Raji (cell line): ENCODE results near the gene EPS8L3.

Experiments used
- POLR2A ChIP-seq: IDR thresholded peaks from 2 replicates; pipeline ENCODE4 v1.6.1; 2011; ENCODE audit warnings: low read depth, low read length, control low read depth; ENCODE audit not compliant: insufficient read depth

Gene EPS8L3

GRCh38 chr1:109796484-109797302 lies 33.0 kb upstream of the EPS8L3 start:
- TF ChIP-seq POLR2A: no peak

- no peak for TF ChIP-seq POLR2A
These were observed 30.8 kb upstream of the EPS8L3 start for GRCh38 chr1:109794319-109795132.

GRCh38 chr1:109793486-109794318 lies 30.0 kb upstream of the EPS8L3 start:
- TF ChIP-seq POLR2A: no peak

- no peak for TF ChIP-seq POLR2A
These were observed 29.4 kb upstream of the EPS8L3 start for GRCh38 chr1:109793089-109793485.

GRCh38 chr1:109792056-109792831 lies 28.5 kb upstream of the EPS8L3 start:
- no peak for TF ChIP-seq POLR2A

DNA sequence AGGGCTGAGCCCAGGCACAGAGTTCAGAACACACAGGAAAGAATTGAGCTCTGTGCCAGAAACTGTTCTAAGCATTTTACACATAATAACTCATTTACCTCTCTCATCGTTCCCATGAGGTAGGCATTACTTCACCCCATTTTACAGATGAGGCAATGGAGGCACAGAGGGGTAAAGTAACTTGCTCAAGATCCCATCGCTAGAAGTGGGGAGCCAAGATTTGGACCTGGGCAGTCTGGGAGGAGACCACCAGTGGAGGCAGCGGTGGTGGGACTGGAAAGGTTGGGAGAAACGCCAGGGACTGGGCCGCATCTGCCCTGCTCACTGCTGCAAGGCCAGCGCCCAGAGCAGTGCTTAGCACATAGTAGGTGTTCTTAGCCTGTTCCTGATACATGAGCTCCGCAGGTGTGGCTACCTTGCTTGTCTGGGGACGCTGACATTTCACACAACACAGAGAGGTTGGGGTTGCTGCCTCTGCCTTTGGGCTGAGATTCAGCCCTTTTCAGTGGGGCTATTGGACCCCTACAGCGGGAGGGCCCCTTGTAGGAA lies 27.8 kb upstream of the EPS8L3 start:
- no peak for TF ChIP-seq POLR2A

GRCh38 chr1:109790735-109791494 lies 27.2 kb upstream of the EPS8L3 start:
- no peak for TF ChIP-seq POLR2A

DNA sequence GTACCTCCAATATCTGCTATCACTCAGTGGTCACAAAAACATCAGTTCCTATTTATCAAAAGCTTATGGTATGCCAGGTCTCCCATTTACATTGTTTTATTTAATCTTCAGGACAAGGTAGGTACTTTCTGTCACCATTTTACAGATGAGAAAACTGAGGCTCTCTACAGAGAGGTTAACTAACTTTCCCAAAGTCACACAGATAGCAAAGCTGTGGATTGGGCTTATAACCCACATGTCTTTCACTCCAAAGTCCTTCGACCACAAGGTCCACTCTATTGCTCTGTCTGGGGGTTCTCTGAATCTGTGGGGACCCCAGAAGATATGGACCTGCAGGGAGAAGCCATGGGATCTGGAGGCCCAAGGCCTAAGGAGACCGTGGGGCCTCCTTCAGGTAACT lies 26.6 kb upstream of the EPS8L3 start:
- TF ChIP-seq POLR2A: no peak

GRCh38 chr1:109789551-109790180 lies 25.9 kb upstream of the EPS8L3 start:
- no peak for TF ChIP-seq POLR2A

DNA sequence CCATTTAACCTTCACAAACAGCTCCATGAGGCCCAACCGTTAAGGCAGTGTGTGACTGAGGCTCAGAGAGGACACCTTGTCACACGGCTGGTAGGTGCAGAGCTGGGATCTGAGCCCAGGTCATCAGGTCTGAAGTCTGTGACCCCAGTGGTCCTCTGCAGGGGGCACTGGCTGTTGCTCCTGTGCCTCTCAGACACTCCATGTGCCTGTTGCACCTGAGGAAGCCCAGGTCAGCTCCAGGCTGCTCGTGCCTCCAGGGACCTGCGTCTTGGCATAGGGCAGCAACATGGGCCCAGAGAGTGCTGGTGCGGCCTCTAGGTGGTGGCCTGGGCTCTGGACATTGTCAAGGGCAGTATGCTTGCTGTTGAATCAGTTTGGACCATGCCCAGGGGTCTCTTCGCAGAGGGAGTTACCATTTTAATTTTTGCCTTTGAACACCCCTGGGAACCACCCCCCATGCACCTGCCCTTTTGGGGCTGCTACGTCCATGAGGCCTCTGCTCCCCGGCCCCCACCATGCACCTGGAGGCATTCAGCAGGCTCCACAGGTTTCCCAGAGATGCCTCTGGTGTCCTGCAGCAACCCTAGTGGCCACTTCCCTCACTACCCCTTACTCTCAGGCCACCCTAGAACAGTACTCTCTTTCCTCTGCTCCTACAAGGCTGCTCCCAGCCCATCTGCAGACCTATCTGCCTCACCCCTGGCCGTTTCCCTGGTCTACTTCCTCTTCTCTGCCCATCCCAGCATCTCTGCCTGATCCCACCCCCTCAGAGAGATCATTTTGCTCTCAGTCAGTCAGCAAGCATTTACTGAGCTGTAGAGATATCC lies 25.2 kb upstream of the EPS8L3 start:
- TF ChIP-seq POLR2A: no peak

- TF ChIP-seq POLR2A: no peak
These were observed 24.3 kb upstream of the EPS8L3 start for GRCh38 chr1:109787845-109788601.
